B cell (primary cell): ENCODE measurements around the gene SCNN1G. TPM values are rescaled to one million over a fixed set of nuclear protein-coding genes. Genes with fewer than 3 reads are reported as not detected.

Experiments
- ATAC-seq: fragments of 200-7000 bp; cut with Tn5 transposase; one replicate; pipeline ENCODE4 v1.10.0; 2021; ENCODE audit warnings: low read depth, mild to moderate bottlenecking, moderate number of reproducible peaks, moderate library complexity
- CTCF ChIA-PET: fragments of 350-600 bp; sonication (Branson Sonifier 250); formaldehyde crosslinking; loops from one replicate; lab custom pipeline; 2021; ENCODE audit warnings: antibody characterized with exemption, inconsistent platforms; lab: Charles Lee
- POLR2A ChIA-PET: fragments of 350-600 bp; sonication (Branson Sonifier 250); formaldehyde crosslinking; loops from one replicate; lab custom pipeline; 2021; ENCODE audit warnings: antibody characterized with exemption; lab: Charles Lee
- DNase-seq: peaks from one replicate; pipeline ENCODE4 v3.0.0; 2013
- H2AFZ ChIP-seq: 2 replicates; pipeline ENCODE4 v1.6.1; 2012; ENCODE audit warnings: mild to moderate bottlenecking, low read depth, low read length; ENCODE audit not compliant: insufficient read depth, poor library complexity, severe bottlenecking
- H3K27ac ChIP-seq, 2 donors: 1 replicate in 1 of 2; 2 replicates in 1 of 2; pipeline ENCODE4 v1.5.1; 2012 to 2013; ENCODE audit warnings: low read length in 2 of 2, mild to moderate bottlenecking in 2 of 2, moderate library complexity in 1 of 2
- H3K27me3 ChIP-seq, 4 experiments: fragments of 200-600 bp in 1 of 4; sonication (generic) in 1 of 4; replicated peaks in 1 of 4; 1 replicate in 2 of 4; 2 replicates in 2 of 4; pipeline versions ENCODE4 v1.6.1 to v1.7.0; 2013 to 2016; ENCODE audit warnings: low read length in 3 of 4, mild to moderate bottlenecking in 2 of 4, mixed read lengths in 1 of 4, moderate library complexity in 1 of 4; ENCODE audit not compliant: insufficient read depth in 4 of 4, control insufficient read depth in 3 of 4; ENCODE audit errors: control extremely low read depth in 1 of 4
- H3K36me3 ChIP-seq, 2 experiments: replicated peaks in 1 of 2; 1 replicate in 1 of 2; 2 replicates in 1 of 2; pipeline versions ENCODE4 v1.6.1 to v1.7.1; 2013; ENCODE audit warnings: low read length in 1 of 2; ENCODE audit not compliant: insufficient read depth in 2 of 2, control insufficient read depth in 1 of 2; ENCODE audit errors: control extremely low read depth in 1 of 2, extremely low read depth in 1 of 2
- H3K4me1 ChIP-seq, 2 donors: fragments of 200-600 bp in 1 of 2; sonication (generic) in 1 of 2; 1 replicate in 1 of 2; 2 replicates in 1 of 2; pipeline versions ENCODE4 v1.5.1 to v1.6.1; 2013 to 2017; ENCODE audit warnings: low read length in 2 of 2; ENCODE audit not compliant: control insufficient read depth in 2 of 2, insufficient read depth in 2 of 2
- H3K4me2 ChIP-seq: replicated peaks from 2 replicates; pipeline ENCODE3; 2012; ENCODE audit warnings: mild to moderate bottlenecking, low read depth, low read length; ENCODE audit not compliant: poor library complexity, severe bottlenecking
- H3K4me3 ChIP-seq, 5 experiments: fragments of 200-600 bp in 1 of 5; sonication (generic) in 1 of 5; 1 replicate in 3 of 5; 2 replicates in 2 of 5; pipeline versions ENCODE4 v1.5.1 to v1.7.0; 2011 to 2016; ENCODE audit warnings: low read length in 4 of 5, mild to moderate bottlenecking in 4 of 5, low read depth in 2 of 5, control low read depth in 1 of 5, moderate library complexity in 1 of 5; ENCODE audit not compliant: insufficient read depth in 1 of 5; ENCODE audit errors: control extremely low read depth in 1 of 5, extremely low read depth in 1 of 5
- H3K79me2 ChIP-seq: fragments of 200-600 bp; sonication (generic); one replicate; pipeline ENCODE4 v1.6.0; 2016; ENCODE audit warnings: low read length; ENCODE audit not compliant: control insufficient read depth, insufficient read depth
- H3K9ac ChIP-seq: fragments of 200-600 bp; sonication (generic); 2 replicates; pipeline ENCODE4 v1.6.1; 2017; ENCODE audit warnings: mild to moderate bottlenecking, low read length, moderate library complexity
- H3K9me3 ChIP-seq, 3 donors: one replicate each; pipeline versions ENCODE4 v1.6.1 to v1.7.1; 2013; ENCODE audit warnings: low read length in 2 of 3; ENCODE audit not compliant: control insufficient read depth in 2 of 3, insufficient read depth in 1 of 3; ENCODE audit errors: control extremely low read depth in 1 of 3
- H4K20me1 ChIP-seq: 2 replicates; pipeline ENCODE4 v1.6.0; 2012; ENCODE audit warnings: mild to moderate bottlenecking, low read length; ENCODE audit not compliant: insufficient read depth, control insufficient read depth, poor library complexity, severe bottlenecking
- H3K27ac Mint-ChIP-seq: one replicate; pipeline ENCODE4 v1.8.0; 2021; ENCODE audit warnings: mixed read lengths
- H3K27me3 Mint-ChIP-seq: one replicate; pipeline ENCODE4 v1.8.0; 2021; ENCODE audit warnings: mixed read lengths
- H3K4me1 Mint-ChIP-seq: one replicate; pipeline ENCODE4 v1.8.0; 2021; ENCODE audit warnings: mixed read lengths
- H3K4me3 Mint-ChIP-seq: one replicate; pipeline ENCODE4 v1.8.0; 2021; ENCODE audit warnings: mixed read lengths
- H3K9me3 Mint-ChIP-seq: one replicate; pipeline ENCODE4 v1.8.0; 2022; ENCODE audit warnings: mixed read lengths; ENCODE audit not compliant: insufficient read depth
- CTCF ChIP-seq: fragments of 200-600 bp; IDR thresholded peaks from one replicate; pipeline ENCODE4 v1.8.0; 2022; ENCODE audit warnings: antibody characterized with exemption, mild to moderate bottlenecking
- EZH2 ChIP-seq: IDR thresholded peaks from 2 replicates; pipeline ENCODE4 v1.6.1; 2012; ENCODE audit warnings: borderline replicate concordance, low read depth, mild to moderate bottlenecking, moderate library complexity, low read length; ENCODE audit not compliant: insufficient read depth, poor library complexity, severe bottlenecking
- WGBS: methylation state at CpG from one replicate; pipeline ENCODE4 v1.1.5; 2013; ENCODE audit warnings: missing lambda C conversion rate; ENCODE audit not compliant: insufficient coverage; 5-methylcytosine and 5-hydroxymethylcytosine counted together
- intact Hi-C: fragments of 100-400 bp; cut with micrococcal nuclease; formaldehyde crosslinking; loops from one replicate; pipeline ENCODE4 v1.10.0; 2022
- polyA plus RNA-seq: library from polyadenylated mRNA; depleted of rRNA; stranded (reverse); fragments of >200 nt; gene quantifications from 2 replicates; pipeline ENCODE4 v1.2.3, GENCODE V29; 2012
- total RNA-seq, 2 donors: library from RNA; stranded (reverse); fragments of 120-200 nt in 1 of 2; gene quantifications; 1 replicate in 1 of 2; 2 replicates in 1 of 2; pipeline versions ENCODE4 v1.2.3 to v1.2.4, GENCODE V29; 2013 to 2022

SCNN1G gene
- total and polyA plus RNA-seq, 2 donors (not counting 1 experiment from before 2014, with no cell fraction given) = not detected

- Mint-ChIP-seq H3K4me3 (no peak overlapping the region), H3K9me3 (peaks cover 6% of the 10 kb centered on the region), H3K27me3 (peaks cover 14% of the 10 kb centered on the region), H3K27ac (no peak overlapping the region), H3K4me1 (no peaks in the 10 kb centered on the region)
- Histone ChIP-seq H3K36me3 (no peaks in the 10 kb centered on the region), H4K20me1 (no peaks in the 10 kb centered on the region), H3K27me3 (no peaks in the 10 kb centered on the region), H3K79me2 (no peaks in the 10 kb centered on the region), H3K27ac (no peak overlapping the region), H2AFZ (no peak overlapping the region), H3K4me1 (no peaks in the 10 kb centered on the region), H3K4me3 (no peak overlapping the region), H3K9me3 (peaks cover 0 to 7% (median 6%) of the 10 kb centered on the region in 3 donors), H3K4me2 (no peak overlapping the region), H3K9ac (no peak overlapping the region)
- WGBS = 88% methylated on average over 4 of the region's 9 CpGs
- ChIA-PET CTCF (no interaction called here), POLR2A (no interaction called here)
- ATAC-seq = no peak
- DNase-seq = no peak
- intact Hi-C loops = no loop called here
- TF ChIP-seq CTCF = no peak
- TF ChIP-seq EZH2 = no peak
These were observed 66.0 kb downstream of the SCNN1G start for GRCh38 chr16:23248261-23249194.

DNA sequence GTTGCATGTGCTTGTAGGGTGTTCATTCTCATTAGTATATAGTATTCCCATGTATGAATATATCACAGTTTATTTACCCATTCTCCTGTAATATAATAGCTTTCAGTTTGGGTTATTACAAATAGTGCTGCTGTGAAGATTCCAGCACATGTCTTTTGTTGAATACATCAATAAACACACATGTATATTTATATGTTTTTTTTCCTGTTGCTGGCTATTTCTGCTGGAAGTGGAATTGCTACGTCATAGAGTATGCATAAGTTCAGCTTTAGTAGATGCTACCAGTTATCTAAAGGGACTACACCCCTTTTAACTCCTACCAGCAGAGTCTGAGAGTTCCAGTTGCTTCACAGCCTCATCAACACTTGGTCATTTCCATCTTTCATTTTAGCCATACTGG, 67.3 kb downstream of the SCNN1G start:
- Histone ChIP-seq H2AFZ (no peak overlapping the region), H3K9me3 (peaks cover 0 to 5% (median 4%) of the 10 kb centered on the region in 3 donors), H3K36me3 (no peaks in the 10 kb centered on the region), H3K79me2 (no peaks in the 10 kb centered on the region), H3K4me1 (no peaks in the 10 kb centered on the region), H3K4me3 (no peak overlapping the region), H3K9ac (no peak overlapping the region), H3K27me3 (no peaks in the 10 kb centered on the region), H4K20me1 (no peaks in the 10 kb centered on the region), H3K27ac (no peak overlapping the region), H3K4me2 (no peak overlapping the region)
- Mint-ChIP-seq H3K4me1 (no peaks in the 10 kb centered on the region), H3K9me3 (peaks cover 3% of the 10 kb centered on the region), H3K27me3 (peaks cover 14% of the 10 kb centered on the region), H3K4me3 (no peak overlapping the region), H3K27ac (no peak overlapping the region)
- ATAC-seq (no peak), DNase-seq (no peak)
- intact Hi-C loops = no loop called here
- ChIA-PET CTCF (no interaction called here), POLR2A (interaction anchor here (0.7 kb wide), 1 partner anchor 1236 kb away, joined by 3 read pairs; no protein-coding TSS in a partner anchor)
- TF ChIP-seq CTCF (no peak), EZH2 (no peak)
- no CpG with 5 or more reads among the region's 1 CpG for WGBS
